H1 (cell line): Measurements from ENCODE around the gene PPM1D. TPM values are rescaled to one million over a fixed set of nuclear protein-coding genes. Genes with fewer than 3 reads are reported as not detected.

Experiments
- SIX5 ChIP-seq: IDR thresholded peaks from 2 replicates; pipeline ENCODE4 v1.6.1; 2011; ENCODE audit warnings: mild to moderate bottlenecking, low read depth, low read length
- TAF7 ChIP-seq: optimal IDR thresholded peaks from 2 replicates; pipeline ENCODE3; 2011; ENCODE audit warnings: low read depth, mild to moderate bottlenecking, inconsistent platforms, low read length, moderate library complexity, borderline replicate concordance
- polyA plus RNA-seq, 7 experiments: library from polyadenylated mRNA; depleted of rRNA in 3 of 7; stranded (reverse) in 5 of 7; unstranded in 2 of 7; fragments of >200 nt in 5 of 7; fragments of 200-250 nt in 2 of 7; gene quantifications; 1 replicate in 5 of 7; 2 replicates in 1 of 7; 4 replicates in 1 of 7; pipeline versions ENCODE4 v1.2.1 to v1.2.3, GENCODE V29; 2011 to 2013; ENCODE audit warnings: missing spikeins in 2 of 7, mixed read lengths in 2 of 7
- total RNA-seq: library from RNA; stranded (reverse); fragmentation: NEBNext Ultra II Directional; extraction: Animal tissue kit (Norgen Biotek cat#: 25700); gene quantifications from 2 replicates; pipeline ENCODE4 v1.2.1, GENCODE V29; 2021

Gene PPM1D
- total and polyA plus RNA-seq, 2 of the 8 experiments (the other 6 are each of a cell fraction or from before 2014, with no cell fraction given): 5.0 to 16.7 TPM

- TF ChIP-seq SIX5 (no peak), TAF7 (no peak)
These were observed 44.2 kb upstream of the PPM1D start (continued) for GRCh38 chr17:60555786-60556185.
